NCI-H446 treated with DMSO at 0.1 percent for 48 hours (cell line): Measurements from ENCODE around the gene DLG2.
"Not testable (repeated sequence)": the region's sequence is repeated elsewhere in the genome, so short reads cannot be mapped to it uniquely, and the experiment has no call there.

Source experiments
- DNase-seq: peaks from one replicate; lab custom pipeline; 2025; lab: John Stamatoyannopoulos, UW

The DLG2 gene

GRCh38 chr11:85627332-85627997, at the start of gene DLG2:
TSS of gene DLG2 (minus strand) at chr11:85627344.
- DNase-seq = no peak

DNA sequence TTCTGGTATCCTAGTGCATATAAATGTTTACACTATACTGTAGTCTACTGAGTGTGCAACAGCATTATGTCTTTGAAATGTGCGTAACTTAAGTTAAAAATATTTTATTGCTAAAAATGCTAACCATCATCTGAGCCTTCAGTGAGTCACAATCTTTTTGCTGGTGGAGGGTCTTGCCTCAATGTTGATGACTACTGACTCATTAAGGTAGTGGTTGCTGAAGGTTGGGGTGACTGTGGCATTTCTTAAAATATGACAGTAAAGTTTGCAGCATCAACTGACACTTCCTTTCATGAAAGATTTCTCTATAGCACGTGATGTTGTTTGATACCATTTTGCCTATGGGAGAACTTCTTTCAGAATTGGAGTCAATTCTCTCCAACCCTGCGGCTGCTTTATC, 46.2 kb upstream of the DLG2 start:
- DNase-seq = no peak

GRCh38 chr11:85672105-85672902, 45.2 kb upstream of the DLG2 start:
- no peak for DNase-seq

GRCh38 chr11:85670949-85671663, 44.0 kb upstream of the DLG2 start:
- not testable (repeated sequence) for DNase-seq

DNA sequence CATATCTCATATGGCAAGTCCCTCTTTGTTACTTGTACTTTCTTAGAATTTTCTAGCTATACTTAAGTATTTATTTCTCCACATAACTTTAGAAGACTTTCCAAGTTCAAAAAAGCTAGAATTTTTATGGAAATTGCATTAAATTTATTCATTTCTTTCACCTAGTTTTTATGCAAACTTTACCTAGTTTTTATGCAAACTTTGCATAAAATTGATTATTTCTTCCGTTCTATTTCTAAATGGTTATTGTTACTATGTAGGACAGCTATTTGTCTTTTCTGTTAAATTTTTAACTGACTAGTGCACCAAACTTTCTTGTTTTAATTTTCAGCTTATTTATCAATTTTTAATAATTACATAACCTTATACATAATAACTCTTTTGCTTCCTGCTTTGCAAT, 41.0 kb upstream of the DLG2 start:
- DNase-seq = no peak

GRCh38 chr11:85666687-85667086, 39.5 kb upstream of the DLG2 start:
- DNase-seq = no peak

GRCh38 chr11:85665733-85666132, 38.6 kb upstream of the DLG2 start:
- DNase-seq = no peak

DNA sequence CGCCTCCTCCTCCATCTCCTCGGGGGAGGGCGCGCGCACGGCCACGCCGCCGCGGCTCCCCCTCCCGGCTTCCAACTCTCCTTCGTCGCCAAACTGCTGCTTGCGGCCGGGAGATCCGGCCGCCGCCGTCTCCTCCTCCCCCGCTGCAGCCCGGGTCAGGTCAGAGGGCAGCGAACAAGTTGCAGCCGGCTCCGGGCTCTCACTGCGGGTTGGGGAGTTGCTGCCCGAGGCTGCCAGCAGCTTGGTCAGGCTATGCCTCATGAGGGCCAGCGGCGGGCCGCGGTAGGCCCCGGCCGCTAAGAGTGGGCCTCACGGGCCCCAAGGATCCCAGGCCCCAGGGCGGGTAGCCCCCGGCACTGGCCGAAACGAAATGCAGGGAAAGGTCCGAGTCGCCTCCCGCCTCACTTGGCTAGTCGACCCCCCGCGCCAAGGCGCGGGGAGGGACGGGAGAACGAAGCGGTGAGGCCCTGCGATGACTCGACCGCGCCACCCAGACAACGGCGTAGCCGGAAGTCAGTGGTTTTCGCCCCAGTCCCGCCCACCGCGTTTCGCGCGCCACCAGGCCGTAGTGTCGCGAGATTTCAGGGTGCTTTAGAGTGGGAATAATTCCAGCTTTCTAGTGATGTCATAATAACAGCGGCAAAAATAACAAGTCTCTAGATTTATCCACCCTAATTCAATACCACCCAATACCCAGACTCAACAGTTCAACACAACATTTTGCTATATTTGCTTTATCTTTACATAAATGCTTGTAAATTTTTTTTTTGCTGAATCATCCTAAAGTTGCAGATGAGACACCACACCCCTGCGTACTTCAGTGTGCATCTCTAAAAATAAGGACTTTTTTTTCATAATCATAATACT, 37.7 kb upstream of the DLG2 start, which contains the start of gene CREBZF:
CREBZF (minus strand) TSS at position 515 of the 867 bp plus-strand sequence; CDS start at position 261, 254 bp downstream.
- peak; percentile 93 for DNase-seq

GRCh38 chr11:85663753-85664614, 36.8 kb upstream of the DLG2 start:
- no peak for DNase-seq

- DNase-seq = no peak
These were observed 36.1 kb upstream of the DLG2 start for GRCh38 chr11:85663080-85663752.

- no peak for DNase-seq
These were observed 35.0 kb upstream of the DLG2 start for GRCh38 chr11:85661972-85662664.

DNA sequence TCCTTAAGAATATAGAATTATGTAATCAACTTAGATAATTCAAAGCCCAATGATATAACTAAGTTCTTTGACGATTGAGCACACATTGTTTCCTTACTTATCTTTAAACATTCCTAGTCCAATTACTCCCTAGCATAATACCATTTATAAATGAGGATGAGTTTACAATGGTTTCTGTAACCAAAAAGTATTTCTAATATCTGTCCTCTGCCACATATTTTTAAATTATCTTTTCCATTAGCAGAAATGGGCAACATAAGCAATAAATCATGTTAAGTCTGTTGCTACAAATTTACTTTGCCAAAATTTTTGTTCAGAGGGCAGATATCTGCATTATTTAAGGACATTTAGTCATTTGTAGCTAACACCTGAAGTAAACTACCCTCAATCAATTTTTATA, 31.0 kb upstream of the DLG2 start:
- no peak for DNase-seq

GRCh38 chr11:85656777-85657176, 29.6 kb upstream of the DLG2 start:
- no peak for DNase-seq

- DNase-seq = not testable (repeated sequence)
These were observed 27.2 kb upstream of the DLG2 start for GRCh38 chr11:85654343-85654742.

DNA sequence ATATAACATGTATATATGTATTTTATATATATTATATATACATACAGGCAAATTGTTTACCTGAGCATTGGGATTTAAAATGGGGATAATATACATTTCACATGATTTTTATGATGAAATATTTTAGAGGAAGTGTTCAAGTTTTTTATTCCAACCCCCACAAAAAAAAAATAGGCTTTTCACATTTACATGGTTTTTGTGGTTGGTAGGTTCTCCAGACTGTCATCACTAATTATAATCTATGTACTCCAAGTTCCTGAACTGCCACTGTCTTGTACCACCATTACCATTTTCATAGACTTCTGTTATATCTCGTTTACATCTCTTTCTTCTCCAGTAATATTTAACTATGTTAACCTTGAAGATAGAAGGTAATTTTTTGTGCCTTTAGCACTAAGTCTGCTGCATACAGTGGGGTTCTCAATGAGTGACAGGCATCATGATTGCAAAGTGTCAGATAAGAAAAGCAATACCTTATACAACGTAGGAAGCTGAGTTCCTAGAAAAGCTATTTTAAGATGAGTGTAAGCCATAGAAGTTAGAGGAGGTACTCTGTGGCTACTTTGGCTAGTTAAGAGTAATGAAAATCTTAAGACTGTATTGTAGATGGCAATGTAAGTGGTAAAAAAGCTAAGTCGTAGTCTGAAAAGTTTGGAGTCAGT, 25.8 kb upstream of the DLG2 start:
- no peak for DNase-seq

DNA sequence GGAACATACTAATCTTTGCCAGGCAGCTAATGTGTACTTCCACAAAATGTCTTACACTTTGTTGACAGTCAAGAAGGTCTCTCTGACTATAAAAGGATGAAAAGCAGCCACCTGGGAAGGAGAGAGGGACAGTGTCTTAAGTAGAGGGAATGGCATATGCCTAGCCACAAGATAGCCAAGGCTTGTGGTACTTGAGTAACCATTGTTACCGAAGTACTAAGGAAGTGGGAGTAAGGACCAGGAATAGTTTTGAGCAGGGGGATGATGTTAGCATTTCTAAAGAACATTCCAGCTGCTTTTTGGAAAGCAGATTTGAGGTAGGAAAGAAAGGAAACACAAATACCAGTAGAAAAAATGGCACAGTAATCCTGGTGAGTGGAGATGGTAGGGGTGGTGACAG, 24.0 kb upstream of the DLG2 start:
- no peak for DNase-seq

DNA sequence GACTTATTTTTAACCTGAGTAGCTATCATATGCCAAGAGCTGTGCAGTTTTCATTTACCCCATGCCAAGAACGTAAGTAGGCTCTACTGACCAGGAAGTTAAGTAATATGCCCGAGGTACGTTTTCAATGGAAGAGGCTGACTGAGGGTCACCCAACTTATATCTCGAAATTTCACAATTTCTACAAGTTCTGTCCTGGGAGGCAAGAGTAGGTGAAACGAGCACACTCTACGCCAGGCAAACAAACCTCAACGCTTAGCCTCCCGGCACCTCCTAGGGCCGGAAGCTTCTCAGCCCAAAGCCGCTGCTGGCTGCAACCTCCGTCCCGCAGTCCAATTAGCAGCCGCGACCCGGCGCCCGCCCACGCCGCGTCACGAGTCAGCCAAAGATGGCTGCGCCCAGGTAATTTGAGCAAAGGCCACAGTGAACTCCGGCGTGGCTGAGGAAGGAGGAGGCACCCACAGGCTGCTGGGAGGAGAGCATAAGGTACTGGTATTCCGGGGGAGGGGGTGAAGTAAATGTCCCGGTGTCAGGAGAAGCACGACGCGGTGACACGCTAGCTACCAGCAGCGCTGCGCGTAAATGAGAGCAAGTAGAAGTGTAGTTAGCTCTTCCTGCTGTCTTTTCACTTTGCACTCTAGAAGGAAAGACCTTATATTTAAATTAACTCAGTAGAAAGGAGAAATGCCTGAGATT, 20.6 kb upstream of the DLG2 start, which contains the start of gene TMEM126A:
TMEM126A (plus strand) TSS at position 364 of the 696 bp plus-strand sequence. CDS start 2,289 bp downstream, outside the sequence.
- peak; percentile 76 for DNase-seq

- DNase-seq = no peak
These were observed 19.9 kb upstream of the DLG2 start for GRCh38 chr11:85647078-85647477.
